Neutrophil (primary cell): ENCODE results near the gene NKAIN4.

Source experiments
- H3K27ac ChIP-seq: fragments of 200-600 bp; sonication (generic); 2 replicates; pipeline ENCODE4 v1.5.1; 2016; ENCODE audit warnings: mild to moderate bottlenecking, moderate library complexity
- H3K27me3 ChIP-seq: fragments of 200-600 bp; sonication (generic); 2 replicates; pipeline ENCODE4 v1.6.0; 2016; ENCODE audit warnings: mild to moderate bottlenecking
- H3K36me3 ChIP-seq: fragments of 200-600 bp; sonication (generic); 2 replicates; pipeline ENCODE4 v1.5.1; 2017
- H3K4me1 ChIP-seq, 2 experiments: fragments of 200-600 bp in 1 of 2; sonication (generic) in 1 of 2; 1 replicate in 1 of 2; 2 replicates in 1 of 2; pipeline versions ENCODE4 v1.5.1 to v1.6.1; 2013 to 2016; ENCODE audit warnings: low read depth in 1 of 2, low read length in 1 of 2, mild to moderate bottlenecking in 1 of 2, moderate library complexity in 1 of 2; ENCODE audit not compliant: control insufficient read depth in 1 of 2, insufficient read depth in 1 of 2
- H3K4me3 ChIP-seq, 2 experiments: fragments of 200-600 bp in 1 of 2; sonication (generic) in 1 of 2; 1 replicate in 1 of 2; 2 replicates in 1 of 2; pipeline ENCODE4 v1.5.1; 2013 to 2016; ENCODE audit warnings: low read depth in 1 of 2, low read length in 1 of 2, mild to moderate bottlenecking in 1 of 2, moderate library complexity in 1 of 2
- H3K9me3 ChIP-seq: fragments of 200-600 bp; sonication (generic); 2 replicates; pipeline ENCODE4 v1.5.1; 2016
- TF ChIP-seq, protein P1 (sequence below): fragments of 200-600 bp; sonication (generic); IDR thresholded peaks from 2 replicates; pipeline ENCODE4 v1.5.1; 2016; ENCODE audit warnings: antibody characterized with exemption

NKAIN4 gene

DNA sequence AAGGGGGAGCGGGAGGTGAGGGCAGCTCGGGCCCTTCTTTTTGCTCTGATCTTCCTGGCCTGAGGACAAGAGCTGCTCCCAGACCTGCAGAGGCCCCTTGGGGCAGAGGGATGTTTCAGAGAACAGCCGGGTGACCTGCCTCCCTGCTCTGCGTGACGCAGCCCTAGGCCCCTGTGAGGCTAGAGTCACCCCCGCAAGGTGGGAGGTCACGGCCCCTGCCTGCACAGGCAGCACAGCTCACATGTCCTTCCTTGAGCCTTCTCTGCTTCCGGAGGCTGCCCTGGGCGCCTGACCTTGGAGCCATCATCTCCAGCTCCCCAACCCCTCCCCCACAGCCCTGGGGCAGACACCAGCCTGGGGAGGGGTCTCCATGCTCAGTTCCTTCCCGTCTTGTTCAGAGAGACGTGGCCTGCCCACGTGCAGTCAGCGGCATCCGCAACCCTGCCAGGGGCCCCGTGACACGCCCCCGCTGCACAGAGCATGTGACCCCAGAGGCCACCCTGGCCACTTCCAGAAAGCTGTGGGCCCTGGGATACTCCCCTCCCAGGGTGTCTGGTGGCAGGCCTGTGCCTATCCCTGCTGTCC lies 18.8 kb downstream of the NKAIN4 start, which contains the start of gene BIRC7:
Gene BIRC7 (plus strand): TSS at position 507 of the 585 bp plus-strand sequence. CDS start 192 bp downstream, outside the sequence.
- Histone ChIP-seq H3K27ac (peak within 1 kb of the TSS; percentile 51), H3K4me1 (no peaks in the 10 kb centered on the region), H3K9me3 (no peaks in the 10 kb centered on the region), H3K36me3 (no peaks in the 10 kb centered on the region), H3K4me3 (no peak within 1 kb of the TSS), H3K27me3 (peaks cover 46% of the 10 kb centered on the region)
- TF ChIP-seq, protein P1, sequence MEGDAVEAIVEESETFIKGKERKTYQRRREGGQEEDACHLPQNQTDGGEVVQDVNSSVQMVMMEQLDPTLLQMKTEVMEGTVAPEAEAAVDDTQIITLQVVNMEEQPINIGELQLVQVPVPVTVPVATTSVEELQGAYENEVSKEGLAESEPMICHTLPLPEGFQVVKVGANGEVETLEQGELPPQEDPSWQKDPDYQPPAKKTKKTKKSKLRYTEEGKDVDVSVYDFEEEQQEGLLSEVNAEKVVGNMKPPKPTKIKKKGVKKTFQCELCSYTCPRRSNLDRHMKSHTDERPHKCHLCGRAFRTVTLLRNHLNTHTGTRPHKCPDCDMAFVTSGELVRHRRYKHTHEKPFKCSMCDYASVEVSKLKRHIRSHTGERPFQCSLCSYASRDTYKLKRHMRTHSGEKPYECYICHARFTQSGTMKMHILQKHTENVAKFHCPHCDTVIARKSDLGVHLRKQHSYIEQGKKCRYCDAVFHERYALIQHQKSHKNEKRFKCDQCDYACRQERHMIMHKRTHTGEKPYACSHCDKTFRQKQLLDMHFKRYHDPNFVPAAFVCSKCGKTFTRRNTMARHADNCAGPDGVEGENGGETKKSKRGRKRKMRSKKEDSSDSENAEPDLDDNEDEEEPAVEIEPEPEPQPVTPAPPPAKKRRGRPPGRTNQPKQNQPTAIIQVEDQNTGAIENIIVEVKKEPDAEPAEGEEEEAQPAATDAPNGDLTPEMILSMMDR = no peak

DNA sequence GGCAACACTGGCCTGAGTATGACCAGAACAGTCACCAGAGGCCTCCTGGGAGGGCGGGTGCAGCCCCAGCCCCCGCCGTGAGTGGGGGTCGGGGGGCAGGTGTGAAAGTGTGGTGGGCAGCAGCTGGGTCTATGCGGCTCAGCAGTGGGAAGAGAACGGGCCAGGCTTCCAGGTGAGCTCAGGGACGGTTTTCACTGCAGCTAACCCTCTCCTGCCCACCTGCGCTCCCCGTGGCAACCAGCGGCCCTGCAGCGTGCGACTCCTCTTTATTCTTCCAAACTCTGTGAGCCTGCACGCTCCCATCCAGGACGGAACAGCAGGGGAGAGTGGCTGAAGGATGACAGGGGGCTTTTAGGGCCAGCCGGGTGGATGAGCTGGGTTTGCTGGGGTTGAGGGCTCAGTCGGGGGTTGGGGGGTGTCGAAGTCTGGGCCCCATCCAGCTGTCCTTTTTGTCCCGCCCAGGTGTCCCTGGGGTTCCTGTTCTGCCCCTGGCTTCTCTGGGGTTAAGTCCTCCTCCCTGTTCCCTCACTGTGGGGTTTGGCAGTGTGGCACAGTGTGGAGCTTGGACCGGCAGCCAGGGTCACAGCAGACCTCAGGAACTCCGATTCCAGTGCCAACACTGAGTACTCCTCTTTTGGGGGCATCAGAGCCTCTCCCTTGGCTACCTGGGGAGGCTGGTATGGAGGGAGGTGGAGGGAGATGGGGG lies 19.4 kb downstream of the NKAIN4 start:
- no peaks in the 10 kb centered on the region for H3K4me1 ChIP-seq
- H3K36me3 ChIP-seq = no peaks in the 10 kb centered on the region
- no peak overlapping the region for H3K4me3 ChIP-seq
- H3K27ac ChIP-seq = peak overlapping the region; percentile 51
- H3K9me3 ChIP-seq = no peaks in the 10 kb centered on the region
- TF ChIP-seq, protein P1 = no peak
- H3K27me3 ChIP-seq = peaks cover 52% of the 10 kb centered on the region

DNA sequence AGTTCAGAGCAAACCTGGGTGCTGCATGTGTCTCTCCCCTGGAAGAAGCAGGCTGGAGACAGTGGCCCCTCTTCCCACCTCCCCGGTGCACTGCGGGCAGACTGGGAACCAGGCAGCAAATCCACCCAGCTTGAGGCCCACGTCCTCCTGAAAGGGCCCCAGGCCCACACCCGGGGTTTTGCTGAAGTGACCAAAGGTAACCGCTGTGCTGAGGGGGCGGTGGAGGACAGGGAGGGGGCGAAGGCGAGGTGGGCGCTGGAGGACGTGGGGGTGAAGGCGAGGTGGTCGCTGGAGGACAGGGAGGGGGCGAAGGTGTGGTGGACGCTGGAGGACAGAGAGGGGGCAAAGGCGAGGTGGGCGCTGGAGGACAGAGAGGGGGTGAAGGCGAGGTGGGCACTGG lies 20.3 kb downstream of the NKAIN4 start:
- no peaks in the 10 kb centered on the region for H3K36me3 ChIP-seq
- H3K9me3 ChIP-seq = no peaks in the 10 kb centered on the region
- TF ChIP-seq, protein P1 = no peak
- H3K4me3 ChIP-seq = no peak overlapping the region
- no peak overlapping the region for H3K27ac ChIP-seq
- no peaks in the 10 kb centered on the region for H3K4me1 ChIP-seq
- H3K27me3 ChIP-seq = peaks cover 61% of the 10 kb centered on the region

DNA sequence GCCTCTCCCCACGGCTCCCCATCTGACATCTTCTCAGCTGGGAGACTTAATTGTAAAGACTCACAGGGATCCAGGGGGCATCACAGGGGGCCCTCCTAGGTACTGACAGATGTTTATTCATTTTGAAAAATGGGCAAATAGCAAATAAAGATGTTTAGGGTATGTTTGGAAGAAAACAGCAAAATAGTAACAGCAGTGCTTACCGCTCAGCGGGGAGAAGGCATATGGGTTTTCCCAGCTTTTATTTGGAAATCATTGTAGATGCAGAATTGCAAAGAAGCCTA lies 21.3 kb downstream of the NKAIN4 start:
- no peaks in the 10 kb centered on the region for H3K4me1 ChIP-seq
- no peak overlapping the region for H3K4me3 ChIP-seq
- H3K9me3 ChIP-seq = no peaks in the 10 kb centered on the region
- no peak overlapping the region for H3K27ac ChIP-seq
- H3K36me3 ChIP-seq = no peaks in the 10 kb centered on the region
- peaks cover 70% of the 10 kb centered on the region for H3K27me3 ChIP-seq
- TF ChIP-seq, protein P1 = no peak

DNA sequence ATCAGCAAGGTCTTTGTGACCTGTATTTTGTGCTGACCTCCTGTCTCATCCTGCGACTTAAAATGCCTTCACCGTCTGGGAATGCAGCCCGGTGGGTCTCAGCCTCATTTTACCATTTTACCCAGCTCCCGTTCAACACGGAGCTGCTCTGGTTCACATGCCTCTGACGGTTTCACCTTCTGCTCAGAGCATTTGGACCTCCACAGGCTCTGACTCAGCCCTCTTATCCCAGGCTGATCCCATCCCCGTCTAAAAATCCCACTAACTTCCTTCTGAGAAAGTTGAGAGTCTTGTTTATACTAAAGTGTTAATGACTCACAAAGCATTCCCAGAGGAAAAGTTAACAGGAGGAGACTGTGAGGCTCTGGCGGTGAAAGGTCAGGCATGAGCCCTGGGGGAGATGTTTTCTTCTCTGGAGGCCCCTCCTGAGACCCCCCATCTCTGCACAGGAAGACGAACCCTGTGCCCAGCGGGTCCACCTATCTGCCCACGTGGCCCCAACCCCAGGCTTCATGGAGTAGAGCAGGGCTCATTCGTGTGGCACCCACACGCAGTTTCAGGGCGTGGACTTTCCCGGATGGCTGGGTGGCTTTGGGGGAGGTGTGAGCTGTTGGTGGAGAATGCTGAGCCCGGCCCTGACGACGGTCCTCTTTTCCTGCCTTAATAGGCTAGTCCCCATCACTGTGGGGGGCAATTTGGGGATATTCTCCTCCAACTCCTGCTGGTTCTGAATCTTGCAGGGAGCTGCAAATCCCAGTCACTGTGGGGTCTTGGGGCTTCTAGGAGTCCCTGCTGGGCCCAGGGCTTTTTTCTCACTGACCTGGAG lies 21.8 kb downstream of the NKAIN4 start:
- TF ChIP-seq, protein P1 = no peak
- Histone ChIP-seq H3K27me3 (peaks cover 71% of the 10 kb centered on the region), H3K4me1 (no peaks in the 10 kb centered on the region)

More for the DNA sequence above, 21.8 kb downstream of the NKAIN4 start:
- H3K4me3 ChIP-seq = no peak overlapping the region
- no peaks in the 10 kb centered on the region for H3K9me3 ChIP-seq
- no peaks in the 10 kb centered on the region for H3K36me3 ChIP-seq
- no peak overlapping the region for H3K27ac ChIP-seq
